ENCODE data around the gene FAM8A1.

FAM8A1 gene

GRCh38 chr6:17601386-17601703, 1.2 kb downstream of the FAM8A1 start:
- DNase-seq (ENCODE audit: low read depth in 2 of 2, low spot score in 1 of 2) = no peak

GRCh38 chr6:17602888-17603287, 2.8 kb downstream of the FAM8A1 start:
- DNase-seq (ENCODE audit: low read depth in 2 of 2, low spot score in 1 of 2) = no peak

- DNase-seq (ENCODE audit: low read depth in 2 of 2, low spot score in 1 of 2) = no peak
Measured at GRCh38 chr6:17606606-17607005, 6.5 kb downstream of the FAM8A1 start.

GRCh38 chr6:17610835-17611234, 10.7 kb downstream of the FAM8A1 start:
- no peak for DNase-seq (ENCODE audit: low read depth in 2 of 2, low spot score in 1 of 2)

- no peak for DNase-seq (ENCODE audit: low read depth in 2 of 2, low spot score in 1 of 2)
Measured at GRCh38 chr6:17612048-17612447, 11.9 kb downstream of the FAM8A1 start.

DNA sequence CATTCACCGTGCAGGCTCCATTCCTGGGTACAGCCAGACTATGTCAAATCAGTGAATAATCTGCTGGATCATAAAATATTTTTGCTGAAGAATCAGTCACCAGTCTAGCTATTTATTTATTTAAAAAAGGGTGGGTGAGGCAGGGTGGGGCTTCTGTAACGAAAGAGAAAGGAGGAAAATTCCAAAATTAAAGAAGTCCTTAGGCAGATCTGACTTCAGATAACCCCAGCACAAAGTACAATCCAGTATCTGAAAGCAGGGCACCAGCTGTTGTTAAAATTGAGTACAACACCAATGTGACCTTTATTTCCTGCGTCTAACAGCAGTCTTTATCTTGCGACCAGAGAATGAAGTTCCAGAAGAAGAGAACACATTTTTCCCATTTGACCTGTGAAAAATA, 15.7 kb downstream of the FAM8A1 start:
- no peak for DNase-seq (ENCODE audit: low read depth in 2 of 2, low spot score in 1 of 2)

DNA sequence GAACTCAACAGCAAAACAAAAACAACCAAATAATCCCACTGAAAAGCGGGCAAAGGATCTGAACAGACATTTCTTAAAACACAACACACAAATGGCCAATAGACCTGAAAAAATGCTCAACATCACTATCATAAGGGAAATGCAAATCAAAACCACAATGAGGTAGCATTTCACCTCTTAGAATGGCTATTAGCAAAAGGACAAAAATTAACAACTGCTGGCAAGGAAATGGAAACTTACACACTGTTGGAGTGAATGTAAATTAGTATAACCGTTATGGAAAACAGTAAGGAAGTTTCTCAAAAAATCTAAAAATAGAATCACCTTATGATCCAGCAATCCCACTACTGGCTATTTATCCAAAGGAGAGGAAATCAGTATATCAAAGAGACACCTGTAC, 20.9 kb downstream of the FAM8A1 start:
- no peak for DNase-seq (ENCODE audit: low read depth in 2 of 2, low spot score in 1 of 2)

DNA sequence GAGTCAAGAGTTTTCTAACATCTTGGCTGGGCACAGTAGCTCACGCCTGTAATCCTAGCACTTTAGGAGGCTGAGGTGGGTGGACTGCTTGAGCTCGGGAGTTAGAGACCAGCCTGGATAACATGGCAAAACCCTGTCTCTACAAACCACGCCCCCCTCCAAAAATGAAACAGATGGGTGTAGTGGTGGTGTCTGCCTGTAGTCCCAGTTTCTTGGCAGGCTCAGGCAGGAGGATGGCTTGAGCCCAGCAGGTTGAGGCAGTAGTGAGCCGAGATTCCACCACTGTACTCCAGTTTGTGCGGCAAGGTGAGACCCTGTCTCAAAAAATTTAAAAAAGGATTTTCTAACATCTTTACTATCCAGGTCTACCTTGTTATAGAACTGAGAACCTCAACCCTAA, 22.0 kb downstream of the FAM8A1 start:
- DNase-seq (ENCODE audit: low read depth in 2 of 2, low spot score in 1 of 2) = no peak

DNA sequence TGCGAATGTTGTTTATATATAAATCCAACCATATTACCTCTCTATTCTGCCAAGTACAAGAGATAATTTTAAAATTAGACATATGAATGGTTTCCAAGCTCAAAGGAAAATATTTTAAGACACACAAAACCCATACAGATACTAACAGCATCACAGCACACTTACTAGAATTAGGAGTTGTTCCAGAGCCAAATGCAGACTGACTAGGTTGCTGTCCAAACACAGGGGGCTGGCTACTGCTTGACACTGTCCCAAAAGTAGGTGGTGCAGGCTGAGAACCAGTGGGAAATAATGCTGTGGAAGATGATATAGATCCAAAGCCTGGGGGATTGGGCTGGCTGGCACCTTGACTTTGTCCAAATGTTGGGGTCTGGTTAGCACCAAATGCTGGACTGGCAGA, 24.3 kb downstream of the FAM8A1 start:
- no peak for DNase-seq (ENCODE audit: low read depth in 2 of 2, low spot score in 1 of 2)

GRCh38 chr6:17628873-17629272, 28.8 kb downstream of the FAM8A1 start:
- no peak for DNase-seq (ENCODE audit: low read depth in 2 of 2, low spot score in 1 of 2)

DNA sequence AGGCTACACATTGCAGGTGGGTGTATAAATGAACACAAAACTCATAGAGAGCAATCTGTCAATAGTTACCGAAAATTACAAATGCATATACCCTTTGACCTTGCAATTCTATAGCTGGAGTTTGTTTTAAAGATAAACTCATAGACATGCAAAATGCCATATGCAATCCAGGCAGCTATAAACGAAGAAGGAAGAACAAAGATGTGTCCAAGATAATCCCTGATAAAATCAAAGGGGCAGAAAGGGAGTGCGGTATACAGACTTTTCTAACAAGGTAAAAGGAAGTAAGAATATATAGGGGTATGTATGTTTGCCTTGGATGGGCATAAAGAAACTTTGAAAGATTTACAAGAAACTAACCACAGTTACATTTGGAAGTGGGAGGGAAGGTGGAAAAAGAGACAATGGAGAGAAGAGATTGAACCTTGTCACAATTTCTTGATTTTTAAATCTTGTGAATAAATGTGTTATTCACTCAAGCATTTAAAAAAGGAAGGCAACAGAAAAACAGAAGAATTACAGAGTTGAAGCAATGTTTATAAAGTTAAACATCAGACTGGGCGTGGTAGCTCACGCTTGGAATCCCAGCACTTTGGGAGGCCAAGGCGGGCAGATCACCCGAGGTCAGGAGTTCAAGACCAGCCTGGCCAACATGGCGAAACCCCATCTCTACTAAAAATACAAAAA, 29.9 kb downstream of the FAM8A1 start:
- DNase-seq (ENCODE audit: low read depth in 2 of 2, low spot score in 1 of 2) = no peak

DNA sequence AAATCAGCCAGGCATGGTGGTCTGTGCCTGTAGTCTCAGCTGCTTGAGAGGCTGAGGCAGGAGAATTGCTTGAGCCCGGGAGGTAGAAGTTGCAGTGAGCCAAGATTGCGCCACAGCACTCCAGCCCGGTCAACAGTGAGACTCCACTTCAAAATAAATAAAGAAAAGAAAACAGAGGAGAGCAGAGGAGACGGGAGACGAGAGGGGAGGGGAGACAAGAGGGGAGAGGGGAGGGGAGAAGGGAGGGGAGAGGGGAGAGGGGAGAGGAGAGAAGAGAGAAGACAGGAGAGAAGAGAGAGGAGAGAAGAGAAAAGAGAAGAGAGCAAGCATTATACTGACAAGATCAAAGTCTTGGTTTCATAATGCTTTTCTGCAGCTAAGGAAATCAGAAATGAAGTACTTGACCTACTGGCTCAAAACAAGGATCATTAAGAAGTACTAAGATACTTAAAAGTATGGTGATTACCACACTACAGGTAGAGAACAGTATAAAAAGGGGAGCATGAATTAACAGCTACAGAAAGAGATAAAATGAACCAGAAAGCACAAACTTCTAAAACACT, 30.5 kb downstream of the FAM8A1 start:
- DNase-seq (ENCODE audit: low read depth in 2 of 2, low spot score in 1 of 2) = no peak

- DNase-seq (ENCODE audit: low read depth in 2 of 2, low spot score in 1 of 2) = no peak
Measured at GRCh38 chr6:17632934-17633333, 32.8 kb downstream of the FAM8A1 start.

GRCh38 chr6:17633465-17634188, 33.5 kb downstream of the FAM8A1 start:
- DNase-seq (ENCODE audit: low read depth in 2 of 2, low spot score in 1 of 2) = peak in 1 of 2 donors; percentile 2

- DNase-seq (ENCODE audit: low read depth in 2 of 2, low spot score in 1 of 2) = no peak
Measured at GRCh38 chr6:17635568-17635967, 35.5 kb downstream of the FAM8A1 start.

- DNase-seq (ENCODE audit: low read depth in 2 of 2, low spot score in 1 of 2) = no peak
Measured at GRCh38 chr6:17638212-17638715, 38.2 kb downstream of the FAM8A1 start.

- no peak for DNase-seq (ENCODE audit: low read depth in 2 of 2, low spot score in 1 of 2)
Measured at GRCh38 chr6:17640477-17640917, 40.4 kb downstream of the FAM8A1 start.

- no peak for DNase-seq (ENCODE audit: low read depth in 2 of 2, low spot score in 1 of 2)
Measured at GRCh38 chr6:17648745-17649144, 48.6 kb downstream of the FAM8A1 start.

DNA sequence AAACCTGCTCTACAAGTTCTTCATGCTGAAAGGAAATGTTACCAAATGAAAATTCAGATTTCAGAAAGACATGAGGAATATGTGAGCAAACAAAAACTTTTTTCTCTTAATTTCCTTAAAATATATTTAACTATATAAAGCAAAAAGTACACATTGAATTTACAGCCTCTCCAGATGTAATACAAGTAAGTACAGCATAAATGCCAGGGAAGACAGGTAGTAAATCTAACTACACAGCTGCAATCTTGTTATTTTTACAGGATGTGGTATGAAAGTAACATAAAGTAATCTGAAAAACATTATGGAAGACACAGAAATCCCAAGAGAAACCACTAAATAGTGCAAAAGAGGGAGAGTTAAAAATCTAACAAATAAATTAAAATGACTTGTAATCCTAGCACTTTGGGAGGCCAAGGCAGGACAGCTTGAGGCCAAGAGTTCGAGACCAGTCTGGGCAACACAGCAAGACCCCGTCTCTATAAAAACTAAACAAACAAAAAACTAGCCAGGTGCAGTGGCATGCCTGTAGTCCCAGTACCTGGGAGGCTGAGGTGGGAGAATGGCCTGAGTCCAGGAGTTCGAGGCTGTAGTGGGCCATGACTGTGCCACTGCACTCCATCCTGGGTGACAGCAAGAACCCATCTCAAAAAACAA, 50.7 kb downstream of the FAM8A1 start:
- no peak for DNase-seq (ENCODE audit: low read depth in 2 of 2, low spot score in 1 of 2)

DNA sequence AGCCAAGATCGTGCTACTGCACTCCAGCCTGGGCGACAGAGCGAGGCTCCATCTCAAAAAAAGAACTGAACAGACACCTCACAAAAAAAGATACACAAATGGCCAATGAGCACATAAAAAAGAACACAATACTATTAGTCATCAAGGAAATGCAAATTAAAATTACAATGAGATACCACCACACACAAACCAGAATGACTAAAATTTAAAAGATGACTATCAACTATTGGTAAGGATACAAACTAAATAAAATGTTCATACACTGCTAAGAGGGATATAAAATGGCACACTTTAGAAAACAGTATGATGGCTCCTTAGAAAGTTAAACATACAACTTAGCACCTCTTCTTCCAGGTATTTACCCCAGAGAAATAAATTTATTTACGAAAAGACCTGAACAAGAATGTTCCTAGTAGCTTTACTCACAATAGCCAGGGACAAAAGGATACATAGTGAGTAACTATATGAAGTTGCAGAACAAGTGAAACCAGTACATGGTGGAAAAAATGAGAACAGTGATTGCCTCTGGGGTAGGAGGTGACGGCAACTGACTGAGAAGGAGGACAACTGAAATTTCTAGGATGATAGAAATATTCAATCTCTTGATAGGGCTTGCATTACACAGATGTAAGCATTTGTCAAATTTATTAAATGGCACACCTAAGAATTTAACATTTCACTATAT, 53.2 kb downstream of the FAM8A1 start:
- DNase-seq (ENCODE audit: low read depth in 2 of 2, low spot score in 1 of 2) = no peak

- DNase-seq (ENCODE audit: low read depth in 2 of 2, low spot score in 1 of 2) = no peak
Measured at GRCh38 chr6:17656092-17656491, 56.0 kb downstream of the FAM8A1 start.

Measured in stimulated activated CD8-positive, alpha-beta memory T cell treated with anti-CD3 and anti-CD28 coated beads, Interleukin-4, amount 100 ng/mL, for 1 hour (primary cell).